ENCODE results near the gene SCGB1C1. TPM values are rescaled to one million over a fixed set of nuclear protein-coding genes. Genes with fewer than 3 reads are reported as not detected.
A peak's percentile ranks its signal among the peaks of the same experiment; 100 is the strongest.
"Not testable (repeated sequence)": the region's sequence is repeated elsewhere in the genome, so short reads cannot be mapped to it uniquely, and the experiment has no call there.

The SCGB1C1 gene
- total RNA-seq, 6 experiments from 2014 or later: not detected

- Mint-ChIP-seq H3K27me3 (ENCODE audit: insufficient read depth) (peaks cover 5% of the 10 kb centered on the region; the same call in 1 of the 2 replicates), H3K36me3 (ENCODE audit: low read depth) (peaks cover 21% of the 10 kb centered on the region), H3K4me1 (ENCODE audit: low read depth) (peaks cover 27% of the 10 kb centered on the region), H3K9me3 (no peaks in the 10 kb centered on the region), H3K27ac (no peak overlapping the region), H3K4me3 (no peak overlapping the region)
- no peak for DNase-seq
- TF ChIP-seq CTCF (IDR thresholded peaks at IDR 0.05): no peak
Measured at GRCh38 chr11:214083-214482, 21.2 kb downstream of the SCGB1C1 start.

GRCh38 chr11:215581-216037 lies 22.7 kb downstream of the SCGB1C1 start:
- H3K4me3 Mint-ChIP-seq: no peak overlapping the region
- H3K4me1 Mint-ChIP-seq (ENCODE audit: low read depth): peaks cover 15% of the 10 kb centered on the region
- H3K36me3 Mint-ChIP-seq (ENCODE audit: low read depth): peaks cover 14% of the 10 kb centered on the region
- H3K27ac Mint-ChIP-seq: peak overlapping the region; percentile 53; the same call in 1 of the 2 replicates
- DNase-seq: no peak
- H3K27me3 Mint-ChIP-seq (ENCODE audit: insufficient read depth): peaks cover 5% of the 10 kb centered on the region; the same call in 1 of the 2 replicates
- TF ChIP-seq CTCF (IDR thresholded peaks at IDR 0.05): no peak
- H3K9me3 Mint-ChIP-seq: no peaks in the 10 kb centered on the region

GRCh38 chr11:216081-216974 lies 23.4 kb downstream of the SCGB1C1 start:
- Mint-ChIP-seq H3K27me3 (ENCODE audit: insufficient read depth) (peaks cover 5% of the 10 kb centered on the region; the same call in 1 of the 2 replicates), H3K27ac (peak overlapping the region; percentile 31), H3K9me3 (no peaks in the 10 kb centered on the region), H3K4me3 (no peak overlapping the region), H3K4me1 (ENCODE audit: low read depth) (peaks cover 8% of the 10 kb centered on the region), H3K36me3 (ENCODE audit: low read depth) (peaks cover 13% of the 10 kb centered on the region)
- no peak for TF ChIP-seq CTCF (IDR thresholded peaks at IDR 0.05)
- DNase-seq: no peak

GRCh38 chr11:217704-218103 lies 24.8 kb downstream of the SCGB1C1 start:
- Mint-ChIP-seq H3K36me3 (ENCODE audit: low read depth) (peaks cover 10% of the 10 kb centered on the region), H3K4me3 (no peak overlapping the region), H3K27ac (0 out of 2 replicates have a peak overlapping the region, but pooled peaks have one; percentile 4), H3K4me1 (ENCODE audit: low read depth) (no peaks in the 10 kb centered on the region; the same call in 1 of the 2 replicates), H3K27me3 (ENCODE audit: insufficient read depth) (peaks cover 5% of the 10 kb centered on the region; the same call in 1 of the 2 replicates), H3K9me3 (no peaks in the 10 kb centered on the region)
- no peak for DNase-seq
- TF ChIP-seq CTCF (IDR thresholded peaks at IDR 0.05): no peak

- Mint-ChIP-seq H3K27me3 (ENCODE audit: insufficient read depth) (peaks cover 5% of the 10 kb centered on the region; the same call in 1 of the 2 replicates), H3K9me3 (no peaks in the 10 kb centered on the region), H3K36me3 (ENCODE audit: low read depth) (peaks cover 5% of the 10 kb centered on the region), H3K27ac (no peak overlapping the region), H3K4me3 (no peak overlapping the region), H3K4me1 (ENCODE audit: low read depth) (no peaks in the 10 kb centered on the region; the same call in 1 of the 2 replicates)
- no peak for DNase-seq
- no peak for TF ChIP-seq CTCF (IDR thresholded peaks at IDR 0.05)
Measured at GRCh38 chr11:218815-219593, 26.1 kb downstream of the SCGB1C1 start.

- not testable (repeated sequence) for H3K27me3 Mint-ChIP-seq (ENCODE audit: insufficient read depth); H3K36me3 Mint-ChIP-seq (ENCODE audit: low read depth); DNase-seq; H3K27ac Mint-ChIP-seq; H3K9me3 Mint-ChIP-seq; H3K4me3 Mint-ChIP-seq; H3K4me1 Mint-ChIP-seq (ENCODE audit: low read depth)
Measured at GRCh38 chr11:220641-221215, 27.9 kb downstream of the SCGB1C1 start.

Data from HFFc6 (cell line).